NCI-H226 (cell line): ENCODE measurements around the gene LHFPL6.

Experiments used
- DNase-seq: peaks from one replicate; pipeline ENCODE4 v3.0.0-alpha.2; 2015

Gene LHFPL6

GRCh38 chr13:39552246-39552645 is 50.7 kb downstream of the LHFPL6 start:
- no peak for DNase-seq

GRCh38 chr13:39550931-39551330 is 52.1 kb downstream of the LHFPL6 start:
- no peak for DNase-seq

- DNase-seq: no peak
These were observed 55.9 kb downstream of the LHFPL6 start for GRCh38 chr13:39547108-39547507.

GRCh38 chr13:39542361-39542760 is 60.6 kb downstream of the LHFPL6 start:
- DNase-seq: no peak

GRCh38 chr13:39540929-39541605 is 61.9 kb downstream of the LHFPL6 start:
- no peak for DNase-seq

GRCh38 chr13:39538816-39539790 is 63.9 kb downstream of the LHFPL6 start:
- DNase-seq: no peak

GRCh38 chr13:39536906-39537305 is 66.1 kb downstream of the LHFPL6 start:
- DNase-seq: no peak

GRCh38 chr13:39536274-39536673 is 66.7 kb downstream of the LHFPL6 start:
- DNase-seq: no peak

- no peak for DNase-seq
These were observed 69.3 kb downstream of the LHFPL6 start for GRCh38 chr13:39533651-39534150.

GRCh38 chr13:39531646-39532045 is 71.3 kb downstream of the LHFPL6 start:
- DNase-seq: peak; percentile 36

GRCh38 chr13:39530916-39531315 is 72.1 kb downstream of the LHFPL6 start:
- no peak for DNase-seq

GRCh38 chr13:39528661-39528980 is 74.4 kb downstream of the LHFPL6 start:
- no peak for DNase-seq

- peak; percentile 87 for DNase-seq
These were observed 74.9 kb downstream of the LHFPL6 start for GRCh38 chr13:39527961-39528660.

GRCh38 chr13:39527301-39527700 is 75.7 kb downstream of the LHFPL6 start:
- DNase-seq: no peak

GRCh38 chr13:39526499-39526898 is 76.5 kb downstream of the LHFPL6 start:
- DNase-seq: no peak

- DNase-seq: no peak
These were observed 77.5 kb downstream of the LHFPL6 start for GRCh38 chr13:39525506-39525905.

GRCh38 chr13:39524795-39525194 is 78.2 kb downstream of the LHFPL6 start:
- no peak for DNase-seq

GRCh38 chr13:39522329-39522728 is 80.7 kb downstream of the LHFPL6 start:
- no peak for DNase-seq

- DNase-seq: no peak
These were observed 81.3 kb downstream of the LHFPL6 start for GRCh38 chr13:39521701-39522100.

GRCh38 chr13:39516096-39516495 is 86.9 kb downstream of the LHFPL6 start:
- DNase-seq: peak; percentile 86

- no peak for DNase-seq
These were observed 87.7 kb downstream of the LHFPL6 start for GRCh38 chr13:39515224-39515714.

- no peak for DNase-seq
These were observed 90.3 kb downstream of the LHFPL6 start for GRCh38 chr13:39512687-39513086.

GRCh38 chr13:39510316-39510695 is 92.7 kb downstream of the LHFPL6 start:
- no peak for DNase-seq
